ENCODE data around the gene KCNT2. TPM values are rescaled to one million over a fixed set of nuclear protein-coding genes. Genes with fewer than 3 reads are reported as not detected.

Gene KCNT2
- total RNA-seq, 1 donor from 2014 or later: 26.1 TPM

DNA sequence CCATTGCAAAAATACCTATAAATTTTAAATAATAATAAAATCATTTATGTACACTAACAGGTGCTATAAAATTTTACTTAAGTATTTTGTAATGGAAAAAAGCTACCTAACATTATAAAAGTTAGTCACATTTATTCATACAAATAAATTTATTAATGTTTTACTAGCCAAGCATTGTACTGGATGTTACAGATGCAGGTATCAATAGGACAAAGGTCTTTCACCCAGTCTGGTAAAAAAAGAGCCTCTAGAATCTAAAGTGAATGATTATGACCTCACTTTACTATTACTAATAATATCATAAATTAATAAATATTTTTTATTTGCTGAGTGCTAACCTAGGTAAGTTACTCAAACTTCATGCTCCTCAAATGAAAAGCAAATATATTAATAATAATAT, 170.6 kb downstream of the KCNT2 start:
- no peak overlapping the region for H3K27ac Mint-ChIP-seq
- no peak overlapping the region for H3K4me3 Mint-ChIP-seq (ENCODE audit: low read depth)
- peaks cover 24% of the 10 kb centered on the region for H3K4me1 Mint-ChIP-seq (ENCODE audit: low read depth)
- H3K9me3 Mint-ChIP-seq (ENCODE audit: low read depth): no peaks in the 10 kb centered on the region
- DNase-seq (ENCODE audit: low spot score, unreplicated experiment): no peak
- H3K36me3 Mint-ChIP-seq (ENCODE audit: insufficient read depth): peaks cover 3% of the 10 kb centered on the region
- TF ChIP-seq, protein P1, sequence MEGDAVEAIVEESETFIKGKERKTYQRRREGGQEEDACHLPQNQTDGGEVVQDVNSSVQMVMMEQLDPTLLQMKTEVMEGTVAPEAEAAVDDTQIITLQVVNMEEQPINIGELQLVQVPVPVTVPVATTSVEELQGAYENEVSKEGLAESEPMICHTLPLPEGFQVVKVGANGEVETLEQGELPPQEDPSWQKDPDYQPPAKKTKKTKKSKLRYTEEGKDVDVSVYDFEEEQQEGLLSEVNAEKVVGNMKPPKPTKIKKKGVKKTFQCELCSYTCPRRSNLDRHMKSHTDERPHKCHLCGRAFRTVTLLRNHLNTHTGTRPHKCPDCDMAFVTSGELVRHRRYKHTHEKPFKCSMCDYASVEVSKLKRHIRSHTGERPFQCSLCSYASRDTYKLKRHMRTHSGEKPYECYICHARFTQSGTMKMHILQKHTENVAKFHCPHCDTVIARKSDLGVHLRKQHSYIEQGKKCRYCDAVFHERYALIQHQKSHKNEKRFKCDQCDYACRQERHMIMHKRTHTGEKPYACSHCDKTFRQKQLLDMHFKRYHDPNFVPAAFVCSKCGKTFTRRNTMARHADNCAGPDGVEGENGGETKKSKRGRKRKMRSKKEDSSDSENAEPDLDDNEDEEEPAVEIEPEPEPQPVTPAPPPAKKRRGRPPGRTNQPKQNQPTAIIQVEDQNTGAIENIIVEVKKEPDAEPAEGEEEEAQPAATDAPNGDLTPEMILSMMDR (IDR thresholded peaks at IDR 0.05; ENCODE audit: unreplicated experiment): no peak
- H3K27me3 Mint-ChIP-seq: no peaks in the 10 kb centered on the region

DNA sequence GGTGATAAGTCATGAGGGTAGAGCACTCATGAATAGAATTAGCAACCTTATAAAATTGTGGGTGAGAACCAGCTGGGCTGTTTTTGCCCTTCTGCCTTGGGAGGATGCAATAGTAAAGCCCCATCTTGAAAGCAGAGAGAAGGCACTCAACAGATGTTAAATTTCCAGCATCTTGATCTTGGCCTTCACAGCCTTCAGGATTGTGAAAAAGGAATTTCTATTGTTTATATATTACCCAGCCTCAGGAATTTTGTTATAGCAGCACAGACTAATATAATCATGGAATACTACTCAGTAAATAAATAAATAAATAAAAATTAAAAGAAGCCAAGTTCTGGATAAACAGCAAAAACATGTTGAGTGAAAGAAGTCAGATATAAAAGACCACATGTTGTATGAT, 175.2 kb downstream of the KCNT2 start:
- TF ChIP-seq, protein P1 (IDR thresholded peaks at IDR 0.05; ENCODE audit: unreplicated experiment): no peak

DNA sequence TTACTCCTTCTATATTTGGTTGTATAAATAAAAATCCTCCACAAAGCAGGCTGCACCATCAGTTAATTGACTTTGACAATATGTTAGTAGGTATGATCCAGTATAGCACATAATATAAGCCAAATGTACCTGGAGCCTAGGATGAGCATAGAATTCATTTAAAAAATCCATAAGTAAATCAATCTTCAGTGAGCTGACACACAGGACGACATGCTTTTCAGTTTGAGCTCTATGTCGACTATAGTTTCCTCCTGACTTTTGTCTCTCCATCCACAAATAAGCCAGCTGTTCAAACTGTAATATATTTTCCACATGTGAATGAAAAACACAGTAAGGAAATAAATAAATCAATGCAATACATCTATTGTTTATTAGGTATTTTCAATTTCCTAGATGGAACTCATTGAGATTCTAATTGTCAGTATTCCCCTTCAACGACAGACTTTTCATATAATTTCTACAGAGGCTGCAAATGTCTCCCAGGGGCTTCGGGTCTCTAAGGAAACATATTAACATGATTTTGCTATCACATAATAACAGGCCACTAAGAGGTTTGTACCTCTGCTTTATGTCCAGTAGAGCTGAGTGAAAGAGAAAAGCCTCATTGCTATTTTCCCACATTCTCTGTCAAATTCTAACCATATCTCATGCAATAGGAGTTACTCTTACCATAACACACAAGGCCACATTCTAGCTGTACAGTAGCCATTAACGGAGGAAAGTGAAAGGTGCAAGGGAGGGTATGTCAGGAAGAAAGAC, 180.1 kb downstream of the KCNT2 start:
- Mint-ChIP-seq H3K9me3 (ENCODE audit: low read depth) (peaks cover 3% of the 10 kb centered on the region), H3K27ac (no peak overlapping the region), H3K27me3 (no peaks in the 10 kb centered on the region), H3K36me3 (ENCODE audit: insufficient read depth) (peaks cover 17% of the 10 kb centered on the region), H3K4me1 (ENCODE audit: low read depth) (no peaks in the 10 kb centered on the region), H3K4me3 (ENCODE audit: low read depth) (no peak overlapping the region)
- DNase-seq (ENCODE audit: low spot score, unreplicated experiment): no peak
- TF ChIP-seq, protein P1 (IDR thresholded peaks at IDR 0.05; ENCODE audit: unreplicated experiment): no peak

More for the DNA sequence above, 175.2 kb downstream of the KCNT2 start:
- no peak overlapping the region for H3K27ac Mint-ChIP-seq
- H3K27me3 Mint-ChIP-seq: no peaks in the 10 kb centered on the region
- H3K4me3 Mint-ChIP-seq (ENCODE audit: low read depth): no peak overlapping the region
- H3K9me3 Mint-ChIP-seq (ENCODE audit: low read depth): peaks cover 3% of the 10 kb centered on the region
- no peak for DNase-seq (ENCODE audit: low spot score, unreplicated experiment)
- peaks cover 11% of the 10 kb centered on the region for H3K36me3 Mint-ChIP-seq (ENCODE audit: insufficient read depth)
- no peaks in the 10 kb centered on the region for H3K4me1 Mint-ChIP-seq (ENCODE audit: low read depth)

DNA sequence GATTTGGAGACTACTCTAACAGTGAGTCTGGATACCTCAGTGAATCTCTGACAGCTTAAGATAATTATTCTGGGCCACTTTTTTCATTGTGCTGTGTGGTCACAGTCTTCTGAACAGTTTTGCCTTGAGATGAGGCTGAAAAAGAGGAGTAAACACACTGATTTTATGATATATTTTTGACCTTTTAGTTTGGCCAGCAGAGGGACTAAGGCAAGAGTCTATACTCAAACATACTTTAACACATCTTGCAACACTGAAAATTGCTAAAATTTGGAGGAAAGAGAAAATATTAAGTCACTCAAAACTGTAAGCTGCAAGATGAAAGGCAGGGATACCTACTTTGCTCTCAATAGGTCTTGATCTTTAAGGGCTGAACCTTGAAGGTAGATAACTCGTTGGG, 182.7 kb downstream of the KCNT2 start:
- Mint-ChIP-seq H3K4me3 (ENCODE audit: low read depth) (no peak overlapping the region), H3K27ac (no peak overlapping the region), H3K9me3 (ENCODE audit: low read depth) (no peaks in the 10 kb centered on the region), H3K36me3 (ENCODE audit: insufficient read depth) (peaks cover 14% of the 10 kb centered on the region), H3K4me1 (ENCODE audit: low read depth) (no peaks in the 10 kb centered on the region), H3K27me3 (no peaks in the 10 kb centered on the region)
- TF ChIP-seq, protein P1 (IDR thresholded peaks at IDR 0.05; ENCODE audit: unreplicated experiment): no peak
- DNase-seq (ENCODE audit: low spot score, unreplicated experiment): no peak

DNA sequence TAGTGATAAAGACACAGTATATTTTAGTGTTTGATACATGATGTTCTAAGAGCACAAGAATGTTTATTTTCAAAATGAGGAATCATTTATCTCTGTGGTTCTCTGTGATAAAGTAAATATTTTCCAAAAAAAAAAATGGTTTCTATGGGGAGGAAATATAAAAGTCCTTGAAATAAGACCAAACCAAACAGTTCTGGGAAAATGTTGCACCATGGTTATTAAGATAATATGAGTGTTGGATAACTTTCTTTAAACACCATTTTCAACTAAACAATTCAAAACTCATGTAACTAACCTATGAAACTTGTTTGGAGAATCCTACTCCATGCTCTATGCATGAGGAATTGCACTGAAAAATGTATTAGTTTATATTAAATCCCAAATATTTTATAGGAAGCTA, 184.6 kb downstream of the KCNT2 start:
- H3K4me1 Mint-ChIP-seq (ENCODE audit: low read depth): no peaks in the 10 kb centered on the region
- peaks cover 18% of the 10 kb centered on the region for H3K36me3 Mint-ChIP-seq (ENCODE audit: insufficient read depth)
- TF ChIP-seq, protein P1 (IDR thresholded peaks at IDR 0.05; ENCODE audit: unreplicated experiment): no peak
- no peaks in the 10 kb centered on the region for H3K27me3 Mint-ChIP-seq
- no peak overlapping the region for H3K4me3 Mint-ChIP-seq (ENCODE audit: low read depth)
- no peak for DNase-seq (ENCODE audit: low spot score, unreplicated experiment)
- H3K9me3 Mint-ChIP-seq (ENCODE audit: low read depth): peaks cover 5% of the 10 kb centered on the region
- no peak overlapping the region for H3K27ac Mint-ChIP-seq
